Renal cortex interstitium (tissue), 11 donors: ENCODE data around the gene PARD3. TPM values are rescaled to one million over a fixed set of nuclear protein-coding genes. Genes with fewer than 3 reads are reported as not detected.

ENCODE experiments used
- DNase-seq, 11 donors: peaks; one replicate each; pipeline ENCODE4 v3.0.0-alpha.2; 2013; ENCODE audit warnings: low read depth in 9 of 11, low spot score in 4 of 11; ENCODE audit errors: extremely low read depth in 1 of 11
- polyA plus RNA-seq, 3 donors: library from polyadenylated mRNA; unstranded; fragments of 120-200 nt; gene quantifications; one replicate each; pipeline ENCODE4 v1.2.1, GENCODE V29; 2013; ENCODE audit not compliant: insufficient read length in 3 of 3

Gene PARD3
- polyA plus RNA-seq, 3 donors, result 68.5 to 88.7 (median 71.1) TPM

DNA sequence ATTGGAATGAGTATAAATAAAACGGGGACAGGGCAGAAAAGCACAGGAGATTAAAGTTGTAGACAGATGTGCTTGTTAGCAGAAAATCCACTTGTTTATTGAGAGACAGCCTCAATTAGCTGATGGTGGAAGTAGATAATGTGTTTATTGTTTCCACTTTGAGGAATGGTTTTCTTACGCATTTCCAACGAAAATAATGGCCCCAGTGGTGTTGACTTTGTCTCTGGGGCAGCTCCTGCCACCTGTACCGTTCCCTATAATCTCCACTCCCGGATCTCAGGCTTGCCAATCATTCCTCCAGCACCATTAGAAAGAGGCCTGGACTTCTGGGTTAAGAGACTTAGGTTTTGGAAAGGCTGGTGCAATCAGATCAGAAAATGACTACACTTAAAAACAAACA, 638.7 kb downstream of the PARD3 start:
- DNase-seq, result no peak

DNA sequence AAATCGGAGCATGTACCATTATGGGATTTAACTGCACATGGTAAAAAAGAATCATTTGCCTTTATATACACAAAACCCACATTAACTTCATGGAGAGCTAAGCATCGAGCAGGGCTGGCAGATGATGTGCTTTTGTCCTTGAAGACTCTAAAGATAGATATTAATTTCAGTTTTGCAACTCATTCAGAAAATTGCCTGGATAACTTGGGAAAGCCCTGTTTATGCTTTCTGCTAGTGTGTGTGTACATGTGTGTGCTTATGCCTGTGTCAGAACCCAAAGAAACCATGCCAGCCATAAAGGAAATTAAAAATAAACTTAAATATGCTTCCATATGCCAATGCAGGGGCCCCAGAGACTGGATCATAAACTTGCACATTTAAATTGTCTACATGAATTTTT, 640.0 kb downstream of the PARD3 start:
- no peak for DNase-seq

DNA sequence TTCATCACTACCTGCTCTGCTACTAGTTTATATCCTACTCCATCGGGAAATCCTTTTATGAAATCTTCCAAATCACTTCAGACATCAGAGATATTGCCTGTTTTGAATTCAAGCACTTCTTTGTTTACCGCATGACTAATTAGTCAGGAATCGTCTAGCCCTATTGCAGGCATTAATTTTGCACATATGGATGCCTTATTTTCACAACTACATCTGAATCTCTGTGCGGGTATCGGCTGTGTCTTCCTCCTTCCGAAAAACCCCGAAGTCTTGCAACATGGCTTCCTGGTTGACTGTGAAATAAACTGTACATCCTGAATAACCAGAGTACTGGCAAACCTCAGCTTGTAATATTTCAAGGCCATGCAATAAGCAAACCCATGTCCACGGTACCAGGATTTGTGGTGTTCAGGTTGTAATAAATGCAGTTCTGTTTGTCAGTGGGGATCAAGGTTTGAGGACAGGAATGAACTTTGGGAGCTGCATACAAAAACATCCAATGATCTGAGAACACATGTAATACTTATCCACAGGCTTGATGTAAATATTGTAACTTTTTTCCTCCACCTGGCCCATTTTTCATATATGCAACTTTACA, 642.1 kb downstream of the PARD3 start:
- DNase-seq, result no peak

DNA sequence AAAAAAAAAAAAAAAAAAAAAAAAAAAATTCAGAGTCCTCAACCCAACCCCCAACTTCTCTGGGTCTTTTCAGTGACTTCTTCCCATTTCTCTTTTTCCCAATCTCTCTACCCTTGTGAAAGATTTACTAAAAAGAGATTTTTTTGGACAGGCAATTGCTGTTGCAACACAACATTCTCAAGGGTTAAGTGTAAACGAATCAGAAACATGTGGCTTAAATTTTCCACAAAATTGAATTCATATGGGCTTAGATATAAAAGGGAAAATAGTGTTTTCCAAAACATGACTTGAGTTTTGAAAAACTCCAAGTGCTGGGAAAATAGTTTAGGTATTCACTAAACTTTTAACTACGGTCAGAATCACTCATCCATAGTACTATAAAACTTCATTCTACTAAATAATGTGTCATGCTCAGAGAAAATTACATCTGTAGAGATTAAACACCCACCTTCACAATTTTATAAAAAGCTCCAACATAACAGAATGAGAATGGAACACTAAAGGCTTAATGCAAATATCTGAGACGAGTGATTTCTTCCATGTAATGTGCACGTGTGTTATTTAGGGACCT, 643.1 kb downstream of the PARD3 start:
- no peak for DNase-seq

DNA sequence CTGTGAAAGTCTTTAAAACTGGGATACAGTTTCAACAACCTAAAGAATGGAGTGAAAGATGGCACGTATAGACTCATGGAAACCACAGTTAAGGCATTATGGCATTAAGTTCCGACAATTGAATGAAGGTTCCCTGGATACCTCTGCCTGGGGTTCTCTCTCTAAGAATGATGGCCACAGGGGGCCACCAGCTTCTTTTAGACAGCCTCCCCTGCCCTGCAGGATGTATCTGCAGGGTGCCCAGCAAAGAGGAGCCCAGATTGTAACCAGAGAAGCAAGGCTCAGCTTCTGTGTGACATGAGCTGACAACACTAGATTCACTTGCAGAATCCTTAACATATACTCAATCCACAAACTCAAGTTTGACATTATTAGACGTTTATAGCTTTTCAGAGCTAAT, 645.4 kb downstream of the PARD3 start:
- no peak for DNase-seq

DNA sequence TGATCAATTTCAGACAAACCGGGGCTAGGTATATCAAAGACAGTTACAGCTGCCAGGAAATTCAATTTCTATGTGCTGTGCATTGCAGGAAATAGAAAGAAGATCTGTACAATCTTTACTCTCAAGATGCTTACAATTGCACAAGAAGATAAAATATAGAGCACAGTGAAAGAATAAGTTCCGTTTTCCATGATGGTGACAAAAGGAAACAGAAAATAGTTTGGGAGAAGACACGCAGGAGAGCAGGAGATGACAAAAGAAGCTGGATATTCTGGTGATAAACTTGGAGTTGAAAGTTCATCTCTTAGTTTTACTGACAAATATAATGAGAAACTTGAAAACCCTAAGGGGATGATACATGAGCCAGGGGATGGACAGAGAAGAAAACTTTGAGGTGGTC, 646.0 kb downstream of the PARD3 start:
- DNase-seq, result no peak

DNA sequence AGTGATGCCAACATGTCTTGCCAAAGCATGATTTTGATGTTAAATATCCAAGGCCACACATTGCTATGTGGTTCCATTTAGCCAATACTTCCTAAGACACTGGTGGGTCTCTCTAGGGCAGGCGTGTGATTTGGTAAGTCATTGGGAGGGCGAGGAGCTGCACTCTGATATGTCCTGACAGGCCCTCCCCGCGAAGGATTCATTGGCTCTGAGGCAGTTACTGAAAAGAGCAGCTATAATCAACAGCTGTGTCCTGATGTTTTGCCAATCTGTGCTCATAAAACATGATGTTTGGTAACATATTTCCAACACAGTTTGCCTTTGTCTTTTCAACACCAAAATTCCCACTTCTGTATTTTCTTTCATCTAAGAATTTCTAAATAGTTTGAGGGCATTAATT, 646.7 kb downstream of the PARD3 start:
- no peak for DNase-seq

DNA sequence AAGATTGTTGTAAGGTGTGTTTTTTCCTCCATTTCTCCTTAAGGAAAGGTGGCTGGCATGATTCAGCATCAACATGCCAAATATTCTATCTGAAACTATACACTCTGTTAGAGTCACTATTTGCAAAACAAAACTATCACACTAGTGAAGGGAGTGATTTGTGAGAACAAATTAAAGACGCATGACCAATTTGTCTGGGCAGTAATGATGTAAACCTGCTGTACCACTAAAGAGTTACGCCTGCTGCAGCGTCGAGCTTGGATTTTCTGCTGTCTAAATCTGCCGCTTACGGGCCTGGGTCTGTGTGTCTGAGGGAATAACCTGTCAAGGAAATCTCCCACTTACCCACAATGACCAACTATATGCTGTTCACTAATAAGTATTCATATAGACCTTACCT, 648.3 kb downstream of the PARD3 start:
- no peak for DNase-seq

DNA sequence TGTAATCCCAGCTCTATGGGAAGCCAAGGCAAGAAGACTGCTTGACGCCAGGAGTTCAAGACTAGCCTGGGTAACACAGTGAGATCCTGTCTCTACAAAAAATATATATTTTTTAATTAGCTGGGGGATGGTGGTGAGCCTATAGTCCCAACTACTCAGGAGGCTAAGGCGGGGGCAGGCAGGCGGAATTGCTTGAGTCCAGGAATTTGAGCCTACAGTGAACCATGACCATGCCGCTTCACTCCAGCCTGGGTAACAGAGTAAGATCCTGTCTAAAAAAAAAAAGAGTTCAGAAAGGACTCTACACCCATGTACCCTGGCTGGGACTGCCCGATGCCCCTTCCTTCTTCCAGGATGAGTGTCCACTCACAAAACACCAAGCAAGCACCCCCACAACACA, 648.7 kb downstream of the PARD3 start:
- peak in 1 of 11 donors; percentile 50 for DNase-seq

DNA sequence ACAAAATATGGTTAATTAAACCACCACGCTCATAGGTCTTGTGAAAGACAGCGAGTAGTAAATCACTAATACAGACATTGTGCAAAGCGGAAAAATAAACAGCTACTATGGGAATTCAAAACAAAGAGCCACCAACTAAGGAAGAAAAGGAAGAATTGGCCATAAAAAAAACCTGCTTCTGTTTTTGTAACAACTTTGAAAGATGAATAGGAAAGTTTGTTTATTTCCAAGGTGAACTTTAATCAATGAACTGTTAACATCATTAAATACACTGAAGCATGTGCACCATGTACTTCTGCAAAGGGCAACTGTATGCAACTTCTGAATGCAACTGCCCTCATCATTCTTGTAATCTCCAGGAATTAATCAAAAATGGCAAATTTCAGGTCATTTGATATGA, 651.1 kb downstream of the PARD3 start:
- no peak for DNase-seq

DNA sequence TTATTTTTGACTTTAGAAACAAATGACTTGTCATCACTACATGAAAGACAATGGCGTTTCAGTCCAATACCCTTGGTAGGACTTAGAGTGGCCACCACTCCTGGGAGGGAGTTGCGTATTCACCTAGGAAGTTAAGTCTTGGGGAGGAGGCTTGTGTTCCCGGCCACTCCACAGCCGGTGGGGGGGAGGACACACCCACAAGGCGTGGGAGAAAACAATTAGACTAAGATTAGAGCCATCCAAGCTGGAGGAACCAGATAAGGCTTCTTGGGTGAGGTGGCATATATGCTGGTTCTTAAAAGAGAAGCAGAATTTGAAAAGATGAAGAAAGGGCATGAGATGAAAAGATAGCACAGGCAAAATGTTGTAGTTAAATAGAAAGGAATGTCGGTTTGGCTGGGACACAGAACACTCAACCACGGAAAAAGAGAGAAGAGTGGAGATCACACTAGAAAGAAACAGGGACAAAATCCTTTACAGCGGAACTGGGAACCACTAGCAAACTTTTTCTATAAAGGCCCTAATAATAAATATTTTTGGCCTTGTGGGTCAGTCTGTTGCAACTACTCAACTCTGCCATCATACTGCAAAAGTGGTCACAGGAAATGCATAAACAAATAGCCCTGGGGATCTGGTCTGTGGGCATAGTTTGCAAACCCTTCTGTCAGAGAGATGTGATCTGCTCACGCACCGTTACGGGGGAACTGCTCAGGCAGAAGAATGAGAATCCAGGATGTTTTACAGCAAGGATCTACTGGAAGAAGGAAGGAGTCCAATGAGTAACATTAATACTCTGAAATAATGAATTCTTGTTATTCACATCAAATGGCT, 651.8 kb downstream of the PARD3 start:
- no peak for DNase-seq

DNA sequence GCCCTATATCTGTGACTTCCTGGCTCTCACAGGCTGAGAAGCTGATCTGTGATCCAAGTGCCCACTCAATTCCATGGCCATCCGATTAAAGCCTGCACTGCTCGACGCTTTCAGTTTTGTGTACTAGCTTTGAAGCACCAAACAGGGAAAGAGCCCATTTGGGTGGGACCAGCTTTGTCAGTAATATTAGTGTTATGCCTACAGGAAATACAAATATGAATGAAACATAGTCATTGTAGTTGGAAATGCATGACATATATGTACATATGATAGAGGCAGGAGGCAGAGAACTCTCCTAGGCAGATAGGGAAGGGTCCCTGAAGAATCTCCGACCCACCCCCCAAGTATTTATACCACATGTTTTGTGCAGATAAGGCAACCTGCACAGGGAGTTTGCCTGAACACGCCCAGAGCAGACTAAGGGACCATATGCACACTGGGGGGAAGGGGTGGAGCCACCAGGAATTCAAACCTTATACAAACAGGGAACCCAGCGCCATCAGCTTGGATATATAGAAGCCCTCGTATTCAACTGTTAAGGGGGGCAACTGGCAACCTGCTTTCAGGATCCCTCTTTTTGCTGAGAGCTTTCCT, 653.2 kb downstream of the PARD3 start:
- no peak for DNase-seq

DNA sequence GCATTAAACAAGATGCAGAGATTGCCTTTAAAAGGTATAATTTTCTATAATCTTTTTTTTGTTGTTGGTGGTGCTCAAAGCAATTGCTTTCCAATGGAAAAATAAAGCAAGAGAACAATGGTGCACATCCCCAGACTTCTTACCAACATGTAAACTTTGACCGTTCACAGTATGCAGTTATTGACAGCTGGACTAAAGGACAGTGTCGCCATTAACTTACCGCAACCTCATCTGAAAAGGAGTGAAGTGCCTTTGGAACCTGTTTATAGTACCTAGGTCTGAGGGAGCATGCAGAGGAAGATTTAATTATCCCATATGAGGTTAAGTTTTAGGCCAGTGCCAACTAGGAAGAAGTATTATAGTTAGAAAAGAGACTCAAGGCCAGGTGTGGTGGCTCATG, 654.5 kb downstream of the PARD3 start:
- no peak for DNase-seq

DNA sequence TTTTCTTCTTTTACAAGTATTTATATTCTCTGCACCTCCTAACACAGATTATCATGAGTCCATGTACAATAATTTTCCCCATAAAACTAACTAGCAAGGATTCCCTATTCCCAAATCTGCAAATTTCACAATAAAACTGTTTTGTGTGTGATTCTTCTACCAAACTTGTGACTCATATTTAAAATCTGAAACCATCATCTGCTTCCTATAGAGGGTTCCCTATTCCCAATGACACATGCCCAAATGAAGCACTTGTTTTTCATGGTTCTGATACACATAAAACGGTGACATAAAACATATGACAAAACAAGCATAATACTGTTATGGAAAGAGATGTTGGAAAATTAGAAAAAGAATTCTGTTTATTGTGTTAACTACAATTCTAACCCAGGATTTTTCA, 657.6 kb downstream of the PARD3 start:
- DNase-seq, result no peak

DNA sequence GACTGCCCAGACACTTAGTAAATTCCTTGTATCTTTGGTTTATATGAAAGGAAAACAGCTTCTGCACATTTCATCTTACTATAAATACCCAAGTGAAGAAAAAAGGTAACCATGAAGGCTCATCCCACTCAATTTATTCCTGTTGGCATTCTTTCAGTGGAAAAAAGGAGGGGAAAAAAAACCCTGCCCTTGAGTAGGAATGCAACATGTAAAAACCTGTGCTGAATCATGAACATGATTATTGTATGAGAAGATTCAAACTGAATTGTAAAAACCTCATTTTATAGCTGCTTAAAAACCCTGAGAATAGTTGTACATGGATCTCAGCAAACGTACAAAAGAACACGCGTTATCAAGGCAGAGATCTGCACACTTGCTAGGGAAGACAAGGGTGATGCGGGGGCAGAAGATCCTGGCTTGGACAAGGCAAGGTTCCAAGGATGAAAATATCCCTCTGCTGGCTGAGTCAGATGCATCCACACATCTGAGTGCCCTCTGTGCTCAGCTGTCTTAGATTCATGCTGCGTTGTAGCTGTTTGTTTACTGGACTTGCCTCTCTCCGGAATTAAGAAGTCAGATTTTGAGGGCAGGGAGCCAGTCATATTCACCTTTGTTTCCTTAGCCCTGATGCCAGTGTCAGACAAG, 658.2 kb downstream of the PARD3 start:
- no peak for DNase-seq

DNA sequence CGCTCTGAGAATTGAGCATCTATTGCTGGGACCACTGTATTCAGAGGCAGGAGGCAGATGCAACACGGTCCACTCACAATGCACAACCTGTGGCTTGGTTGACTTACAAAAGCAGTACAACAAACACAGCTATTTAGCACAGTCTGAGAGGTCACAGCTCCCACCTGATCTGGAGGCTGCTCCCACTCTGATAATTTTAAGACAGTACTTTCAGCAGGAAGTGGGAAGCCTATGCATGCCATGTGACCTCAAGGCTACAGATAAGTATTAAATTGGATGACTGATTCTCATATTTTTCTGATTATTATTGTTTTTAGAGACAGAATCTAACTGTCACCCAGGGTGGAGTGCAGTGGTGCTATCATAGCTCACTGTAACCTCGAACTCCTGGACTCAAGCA, 659.3 kb downstream of the PARD3 start:
- DNase-seq, result no peak

DNA sequence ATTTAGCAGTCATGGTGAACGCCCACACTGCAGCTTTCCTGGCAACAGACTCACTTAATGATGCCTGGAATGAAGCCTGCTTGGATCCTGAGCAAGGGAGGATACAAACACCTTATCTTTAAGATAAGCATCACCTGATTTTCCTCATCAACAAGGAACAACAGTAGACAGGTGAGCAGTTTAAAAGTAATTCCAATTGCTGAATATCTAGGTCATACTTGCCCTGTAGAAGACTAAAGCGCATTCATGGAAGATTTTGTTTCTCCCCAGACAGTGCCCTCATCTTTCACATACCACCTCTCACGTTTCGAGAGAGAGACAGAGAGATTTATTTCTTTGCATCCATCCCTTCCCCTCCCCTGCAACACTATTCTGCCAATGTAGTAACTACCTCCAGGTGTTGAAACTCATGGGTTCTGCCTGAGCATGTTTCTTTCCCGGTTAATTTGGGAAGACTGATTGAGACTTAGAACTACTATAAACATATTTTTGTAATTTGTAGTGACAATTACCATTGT, 660.7 kb downstream of the PARD3 start:
- DNase-seq, result no peak

DNA sequence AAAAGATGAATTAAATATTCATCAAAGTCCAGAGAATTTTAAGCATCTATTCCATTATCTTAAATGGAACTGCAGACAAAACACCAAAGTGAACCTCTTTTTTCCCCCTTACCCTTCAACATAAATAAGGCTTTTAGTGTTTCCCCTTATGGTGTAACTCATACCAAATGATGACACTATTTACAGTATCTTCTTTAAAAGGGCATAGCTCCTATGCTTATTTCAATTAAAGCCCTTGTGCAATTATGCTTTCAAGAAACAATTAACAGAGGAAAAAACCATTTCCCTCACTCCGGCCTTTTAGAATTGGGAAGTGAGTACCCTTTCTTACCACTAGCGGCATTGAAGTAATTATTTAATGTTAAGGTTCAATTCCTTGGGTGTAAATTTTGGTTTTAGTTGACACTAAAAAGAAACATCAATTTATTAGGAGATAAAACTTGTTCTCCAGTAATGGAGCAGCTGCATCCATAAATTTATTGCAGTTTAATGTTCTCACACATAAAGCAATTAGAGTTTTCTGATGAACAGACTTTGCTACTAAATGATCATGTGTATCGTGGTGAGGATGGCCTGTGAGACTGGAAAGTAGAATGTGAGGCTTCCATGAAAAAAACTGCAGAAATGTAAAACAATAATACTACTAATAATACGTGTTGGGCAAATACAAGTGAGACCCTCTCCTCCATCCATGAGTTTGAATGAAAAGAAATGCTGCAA, 661.3 kb downstream of the PARD3 start:
- no peak for DNase-seq

DNA sequence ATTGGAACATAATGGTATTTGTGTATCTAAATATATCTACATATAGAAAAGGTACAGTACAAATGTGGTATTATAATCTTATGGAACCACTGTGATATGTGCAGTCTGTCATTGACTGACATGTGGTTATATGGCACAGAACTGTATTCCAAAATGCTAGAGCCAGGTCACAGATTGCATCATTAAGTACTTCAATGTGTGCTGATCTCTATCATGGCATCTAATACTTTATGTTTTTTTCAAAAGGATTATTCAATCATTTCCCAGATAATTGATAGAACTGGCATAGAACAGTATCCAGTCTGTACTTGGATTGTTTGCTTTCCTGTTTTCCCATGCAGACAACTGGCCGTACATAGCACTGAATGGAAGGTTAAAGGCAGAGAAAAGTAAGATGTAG, 662.7 kb downstream of the PARD3 start:
- DNase-seq, result no peak
